ENCODE measurements around the gene ZNF414. TPM values are rescaled to one million over a fixed set of nuclear protein-coding genes. Genes with fewer than 3 reads are reported as not detected.

Gene ZNF414
- total RNA-seq, 1 donor = 13.7 TPM

DNA sequence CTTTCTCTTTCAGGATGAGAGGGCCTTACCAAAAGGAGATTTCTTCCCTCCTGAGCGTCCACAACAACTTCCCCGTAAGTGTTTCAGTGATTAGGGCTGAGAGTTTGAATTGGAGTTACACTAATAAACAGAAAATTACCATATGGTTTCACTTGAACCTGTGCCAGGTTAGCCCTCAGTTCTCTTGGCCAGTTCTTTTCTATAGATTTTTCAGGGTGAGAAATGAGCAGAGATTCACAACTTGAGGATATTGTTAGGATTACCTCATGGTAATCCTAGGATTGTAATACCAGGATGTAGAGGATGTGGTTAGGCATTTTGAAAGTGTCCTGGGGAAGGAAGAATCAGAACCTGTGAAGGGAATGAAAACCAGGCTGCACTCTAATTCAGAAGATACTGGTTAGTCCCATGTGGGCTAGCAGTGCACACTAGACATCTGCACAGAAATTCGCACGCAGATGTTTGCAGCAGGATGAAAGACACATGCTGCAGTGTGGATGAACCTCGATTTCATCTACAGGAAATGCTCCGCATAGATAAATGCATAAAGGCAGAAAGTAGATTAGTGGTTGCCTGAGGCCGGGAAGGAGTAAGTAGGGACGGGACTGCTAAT is 45.1 kb downstream of the ZNF414 start:
- DNase-seq (ENCODE audit: low read depth in 2 of 3, low spot score in 2 of 3) = no peak

GRCh38 chr19:8468124-8468523 is 45.8 kb downstream of the ZNF414 start:
- DNase-seq (ENCODE audit: low read depth in 2 of 3, low spot score in 2 of 3) = no peak

DNA sequence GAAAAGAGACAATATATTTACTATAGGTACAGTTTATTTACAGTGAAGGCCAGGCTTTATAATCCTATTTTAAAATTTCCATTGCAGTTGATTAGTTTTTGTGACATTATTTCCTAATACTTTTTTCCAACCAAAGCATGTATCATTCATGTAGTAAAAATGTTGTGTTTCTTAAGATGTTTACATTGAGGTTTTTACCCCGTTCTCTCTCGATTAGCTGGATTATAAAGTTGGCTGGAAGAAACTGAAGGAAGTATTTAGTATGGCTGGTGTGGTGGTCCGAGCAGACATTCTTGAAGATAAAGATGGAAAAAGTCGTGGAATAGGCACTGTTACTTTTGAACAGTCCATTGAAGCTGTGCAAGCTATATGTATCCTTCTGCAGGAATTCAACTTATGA is 47.9 kb downstream of the ZNF414 start:
- no peak for DNase-seq (ENCODE audit: low read depth in 2 of 3, low spot score in 2 of 3)

GRCh38 chr19:8463365-8463764 is 50.6 kb downstream of the ZNF414 start:
- DNase-seq (ENCODE audit: low read depth in 2 of 3, low spot score in 2 of 3) = no peak

GRCh38 chr19:8462571-8462970 is 51.4 kb downstream of the ZNF414 start:
- no peak for DNase-seq (ENCODE audit: low read depth in 2 of 3, low spot score in 2 of 3)

GRCh38 chr19:8461891-8462290 is 52.1 kb downstream of the ZNF414 start:
- no peak for DNase-seq (ENCODE audit: low read depth in 2 of 3, low spot score in 2 of 3)

DNA sequence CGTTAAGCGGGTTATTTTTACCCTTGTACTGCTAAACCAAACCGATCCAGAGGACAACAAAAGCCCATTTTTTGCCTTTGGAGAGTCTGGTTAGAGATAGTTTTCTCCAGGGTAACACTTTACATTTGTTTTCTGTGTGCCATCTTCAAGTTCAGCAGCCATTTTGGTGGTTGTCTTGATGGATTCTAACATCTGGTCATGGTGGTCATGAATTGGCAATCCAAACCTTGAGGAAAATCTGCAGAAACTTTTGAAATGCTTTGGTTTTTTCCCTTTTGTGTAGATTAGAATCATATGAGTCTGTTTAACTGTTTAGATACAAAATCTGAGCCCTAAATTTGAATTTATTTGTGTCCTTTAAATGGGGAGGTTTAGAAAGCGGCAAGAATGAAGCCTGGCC is 52.6 kb downstream of the ZNF414 start:
- no peak for DNase-seq (ENCODE audit: low read depth in 2 of 3, low spot score in 2 of 3)

GRCh38 chr19:8460516-8461298 is 53.3 kb downstream of the ZNF414 start:
- no peak for DNase-seq (ENCODE audit: low read depth in 2 of 3, low spot score in 2 of 3)

Other genes starting within 250 kb of the ZNF414 start
- 13.7 TPM for gene CD320, start 205.8 kb downstream of the ZNF414 start, total RNA-seq
- 50.9 TPM for gene NDUFA7, start 192.8 kb downstream of the ZNF414 start, total RNA-seq
- 951 TPM for gene RPS28, start 192.7 kb downstream of the ZNF414 start, total RNA-seq
- 0.27 TPM for gene KANK3, start 170.9 kb downstream of the ZNF414 start, total RNA-seq
- 0.27 TPM for gene ANGPTL4, start 150.0 kb downstream of the ZNF414 start, total RNA-seq
- gene RAB11B, start 123.8 kb downstream of the ZNF414 start, total RNA-seq = 99.4 TPM
- gene MARCHF2, start 100.9 kb downstream of the ZNF414 start, total RNA-seq = 103 TPM
- 174 TPM for gene HNRNPM, start 69.2 kb downstream of the ZNF414 start, total RNA-seq
- 11.0 TPM for gene PRAM1, start 11.5 kb downstream of the ZNF414 start, total RNA-seq
- 80.5 TPM for gene MYO1F, start 63.3 kb upstream of the ZNF414 start, total RNA-seq
- gene ADAMTS10, start 96.5 kb upstream of the ZNF414 start, total RNA-seq = 34.5 TPM
- not detected for gene NFILZ, start 116.5 kb upstream of the ZNF414 start, total RNA-seq
- not detected for gene ACTL9, start 184.6 kb upstream of the ZNF414 start, total RNA-seq
- gene OR2Z1, start 207.5 kb upstream of the ZNF414 start, total RNA-seq = under 0.01 TPM

All from hematopoietic multipotent progenitor cell (in vitro differentiated cells).